Hematopoietic multipotent progenitor cell treated with erythropoietin and hydrocortisone succinate and interleukin-3 and kit ligand, for 17 days (in vitro differentiated cells): ENCODE data around the gene NLRC5.
"Not testable (repeated sequence)": the region's sequence is repeated elsewhere in the genome, so short reads cannot be mapped to it uniquely, and the experiment has no call there.

Experiments used
- DNase-seq: peaks from one replicate; pipeline ENCODE4 v3.0.0-alpha.2; 2015; ENCODE audit warnings: low spot score

NLRC5 gene

GRCh38 chr16:57100445-57100844 is 111.1 kb downstream of the NLRC5 start:
- no peak for DNase-seq

- no peak for DNase-seq
These were observed 113.8 kb downstream of the NLRC5 start for GRCh38 chr16:57102888-57103851.

- DNase-seq = no peak
These were observed 115.3 kb downstream of the NLRC5 start for GRCh38 chr16:57104706-57105105.

GRCh38 chr16:57105184-57105583 is 115.8 kb downstream of the NLRC5 start:
- DNase-seq = no peak

GRCh38 chr16:57106767-57107166 is 117.4 kb downstream of the NLRC5 start:
- no peak for DNase-seq

- DNase-seq = no peak
These were observed 118.1 kb downstream of the NLRC5 start for GRCh38 chr16:57107321-57107922.

- DNase-seq = no peak
These were observed 119.1 kb downstream of the NLRC5 start for GRCh38 chr16:57108432-57108831.

- DNase-seq = not testable (repeated sequence)
These were observed 120.1 kb downstream of the NLRC5 start for GRCh38 chr16:57109259-57110105.

- no peak for DNase-seq
These were observed 121.6 kb downstream of the NLRC5 start for GRCh38 chr16:57110937-57111336.

- no peak for DNase-seq
These were observed 122.1 kb downstream of the NLRC5 start for GRCh38 chr16:57111420-57111819.

- DNase-seq = no peak
These were observed 123.2 kb downstream of the NLRC5 start for GRCh38 chr16:57112403-57113041.

GRCh38 chr16:57113042-57113453 is 123.7 kb downstream of the NLRC5 start:
- no peak for DNase-seq

GRCh38 chr16:57113664-57114063 is 124.3 kb downstream of the NLRC5 start:
- DNase-seq = no peak

GRCh38 chr16:57115168-57115513 is 125.8 kb downstream of the NLRC5 start:
- DNase-seq = no peak

- no peak for DNase-seq
These were observed 126.3 kb downstream of the NLRC5 start for GRCh38 chr16:57115514-57116182.

- no peak for DNase-seq
These were observed 129.2 kb downstream of the NLRC5 start for GRCh38 chr16:57118461-57119084.

- no peak for DNase-seq
These were observed 134.0 kb downstream of the NLRC5 start for GRCh38 chr16:57123216-57123973.

GRCh38 chr16:57123974-57124674 is 134.8 kb downstream of the NLRC5 start:
- no peak for DNase-seq

- DNase-seq = no peak
These were observed 136.0 kb downstream of the NLRC5 start for GRCh38 chr16:57125376-57125775.

GRCh38 chr16:57125969-57126368 is 136.6 kb downstream of the NLRC5 start:
- DNase-seq = no peak
